HCT116 (cell line): ENCODE measurements around the gene S100PBP. TPM values are rescaled to one million over a fixed set of nuclear protein-coding genes. Genes with fewer than 3 reads are reported as not detected.

Source experiments
- ATAC-seq: fragments of 200-7000 bp; cut with Tn5 transposase; 2 replicates; pipeline ENCODE4 v1.9.1; 2020; ENCODE audit warnings: mild to moderate bottlenecking, moderate library complexity
- BruUV-seq: library from RNA; stranded (reverse); fragments of 400-500 nt; replicated peaks from 2 replicates; lab custom pipeline; 2021; lab: Mats Ljungman, UMichigan
- CTCF ChIA-PET: fragments of 300-600 bp; sonication (Branson Sonifier 250); formaldehyde crosslinking; loops from one replicate; lab custom pipeline; 2021; ENCODE audit warnings: antibody characterized with exemption; lab: Charles Lee
- POLR2A ChIA-PET: fragments of 300-600, 350-600 bp; sonication (Branson Sonifier 250); formaldehyde crosslinking; loops from one replicate; lab custom pipeline; 2021; ENCODE audit warnings: antibody characterized with exemption; lab: Charles Lee
- RAD21 ChIA-PET, 2 experiments: fragments of 300-600 bp; sonication (Branson Sonifier 250); formaldehyde crosslinking; loops; one replicate each; lab custom pipeline; 2023; ENCODE audit warnings: low total read pairs in 2 of 2; ENCODE audit not compliant: uncharacterized antibody in 2 of 2, unreplicated experiment in 2 of 2, low non-redundant PET in 1 of 2; lab: Charles Lee
- DNase-seq: peaks from one replicate; pipeline ENCODE4 v3.0.0-alpha.2; 2010; ENCODE audit warnings: low read depth, low spot score
- H2AFZ ChIP-seq: fragments of 200-600 bp; shearing (Covaris generic), sonication (generic); 2 replicates; pipeline ENCODE4 v1.6.1; 2017; ENCODE audit warnings: low read depth, mixed run types, mixed read lengths, antibody characterized with exemption, low read length; ENCODE audit not compliant: poor library complexity, severe bottlenecking
- H3K27ac ChIP-seq: 2 replicates; pipeline ENCODE4 v1.5.1; 2012; ENCODE audit warnings: low read depth, low read length
- H3K27me3 ChIP-seq: fragments of 200-600 bp; sonication (generic); 2 replicates; pipeline ENCODE4 v1.6.1; 2016; ENCODE audit warnings: mixed run types, low read length, mixed read lengths; ENCODE audit not compliant: insufficient read depth
- H3K36me3 ChIP-seq, 2 experiments: fragments of 200-500 bp in 1 of 2; fragments of 200-600 bp in 1 of 2; sonication (Bioruptor generic) in 1 of 2; sonication (generic) in 1 of 2; 2 replicates each; pipeline versions ENCODE4 v1.5.1 to v1.6.1; 2014 to 2016; ENCODE audit warnings: low read length in 2 of 2, inconsistent platforms in 1 of 2, mixed read lengths in 1 of 2, mixed run types in 1 of 2; ENCODE audit not compliant: insufficient read depth in 2 of 2, control insufficient read depth in 1 of 2
- H3K4me1 ChIP-seq, 2 experiments: fragments of 200-600 bp in 1 of 2; sonication (generic) in 1 of 2; 2 replicates each; pipeline versions ENCODE4 v1.5.1 to v1.6.1; 2012 to 2017; ENCODE audit warnings: low read length in 2 of 2, inconsistent platforms in 1 of 2, mild to moderate bottlenecking in 1 of 2, mixed read lengths in 1 of 2, mixed run types in 1 of 2, moderate library complexity in 1 of 2; ENCODE audit not compliant: insufficient read depth in 2 of 2, control insufficient read depth in 1 of 2
- H3K4me2 ChIP-seq: fragments of 200-600 bp; sonication (generic); 2 replicates; pipeline ENCODE4 v1.6.1; 2017; ENCODE audit warnings: mixed run types, low read length, mixed read lengths
- H3K4me3 ChIP-seq, 2 experiments: fragments of 200-600 bp in 1 of 2; sonication (generic) in 1 of 2; replicated peaks in 1 of 2; 2 replicates each; pipeline ENCODE4 v1.5.1; 2011 to 2016; ENCODE audit warnings: low read length in 2 of 2, control low read depth in 1 of 2, low read depth in 1 of 2, mild to moderate bottlenecking in 1 of 2, mixed read lengths in 1 of 2, mixed run types in 1 of 2
- H3K79me2 ChIP-seq: fragments of 200-600 bp; sonication (generic); 2 replicates; pipeline ENCODE4 v1.6.1; 2017; ENCODE audit warnings: mild to moderate bottlenecking, mixed run types, low read length, moderate library complexity, mixed read lengths; ENCODE audit not compliant: insufficient read depth
- H3K9ac ChIP-seq: fragments of 200-600 bp; sonication (generic); 2 replicates; pipeline ENCODE4 v1.6.1; 2016; ENCODE audit warnings: low read length, mixed read lengths
- H3K9me2 ChIP-seq: fragments of 200-600 bp; sonication (generic), shearing (Covaris generic); 2 replicates; pipeline ENCODE4 v1.6.1; 2017; ENCODE audit warnings: mixed run types, mild to moderate bottlenecking, moderate library complexity; ENCODE audit not compliant: insufficient read depth
- H3K9me3 ChIP-seq, 2 experiments: fragments of 200-500 bp in 1 of 2; fragments of 200-600 bp in 1 of 2; sonication (Bioruptor generic) in 1 of 2; sonication (generic) in 1 of 2; 2 replicates each; pipeline ENCODE4 v1.6.1; 2014 to 2017; ENCODE audit warnings: low read length in 2 of 2, mixed read lengths in 2 of 2, inconsistent platforms in 1 of 2, low read depth in 1 of 2, mild to moderate bottlenecking in 1 of 2, mixed run types in 1 of 2, moderate library complexity in 1 of 2; ENCODE audit not compliant: control insufficient read depth in 1 of 2, insufficient read depth in 1 of 2
- H4K20me1 ChIP-seq: fragments of 200-600 bp; sonication (generic), shearing (Covaris generic); 2 replicates; pipeline ENCODE4 v1.6.1; 2017; ENCODE audit warnings: mixed run types, mild to moderate bottlenecking, moderate library complexity; ENCODE audit not compliant: insufficient read depth
- ATF3 ChIP-seq: IDR thresholded peaks from 2 replicates; pipeline ENCODE4 v1.6.1; 2012
- CBX3 ChIP-seq: IDR thresholded peaks from 2 replicates; pipeline ENCODE4 v1.6.1; 2012; ENCODE audit warnings: low read depth
- EZH2phosphoT487 ChIP-seq: fragments of 200-600 bp; IDR thresholded peaks from 2 replicates; pipeline ENCODE4 v1.6.1; 2018; ENCODE audit warnings: antibody characterized with exemption, borderline replicate concordance
- MAX ChIP-seq: IDR thresholded peaks from 2 replicates; pipeline ENCODE4 v1.6.1; 2012
- POLR2A ChIP-seq: IDR thresholded peaks from 2 replicates; pipeline ENCODE4 v1.7.0; 2011; ENCODE audit warnings: borderline replicate concordance; ENCODE audit not compliant: insufficient read depth, insufficient read length; ENCODE audit errors: extremely low read depth
- RAD21 ChIP-seq: IDR thresholded peaks from 2 replicates; pipeline ENCODE4 v1.6.1; 2012; ENCODE audit warnings: low read depth, mild to moderate bottlenecking
- SRF ChIP-seq: IDR thresholded peaks from 2 replicates; pipeline ENCODE4 v1.6.1; 2012; ENCODE audit warnings: low read depth
- TCF7L2 ChIP-seq: IDR thresholded peaks from 2 replicates; pipeline ENCODE4 v1.7.0; 2011; ENCODE audit warnings: borderline replicate concordance, inconsistent platforms; ENCODE audit not compliant: insufficient read depth, insufficient read length; ENCODE audit errors: extremely low read depth
- ZBTB33 ChIP-seq: IDR thresholded peaks from 2 replicates; pipeline ENCODE4 v1.6.1; 2011; ENCODE audit warnings: mild to moderate bottlenecking, low read length, moderate library complexity; ENCODE audit not compliant: insufficient replicate concordance; ENCODE audit errors: extremely low read depth
- ZNF274 ChIP-seq: fragments of 200-500 bp; sonication (Bioruptor generic); IDR thresholded peaks from 2 replicates; pipeline ENCODE4 v1.6.1; 2014; ENCODE audit warnings: mild to moderate bottlenecking, low read depth, low read length, inconsistent platforms
- intact Hi-C: fragments of 100-400 bp; cut with micrococcal nuclease; formaldehyde crosslinking; loops from 2 replicates; pipeline ENCODE4 v1.10.0; 2022
- total RNA-seq: library from RNA; stranded (reverse); gene quantifications from one replicate; pipeline ENCODE4 v1.2.1, GENCODE V29; 2021; ENCODE audit not compliant: unreplicated experiment

S100PBP gene
- total RNA-seq, 1 experiment from 2014 or later = 38.2 TPM

- RAD21 ChIA-PET = no interaction called here
- Histone ChIP-seq H3K27me3 (no peaks in the 10 kb centered on the region), H3K36me3 (no peaks in the 10 kb centered on the region), H3K27ac (no peak overlapping the region), H3K4me2 (no peak overlapping the region), H3K4me3 (no peak overlapping the region), H2AFZ (no peak overlapping the region), H3K9me3 (no peaks in the 10 kb centered on the region), H4K20me1 (no peaks in the 10 kb centered on the region), H3K4me1 (peaks cover 0 to 5% of the 10 kb centered on the region in 2 experiments; a peak in 1 of 4 replicates), H3K9ac (no peak overlapping the region), H3K79me2 (no peaks in the 10 kb centered on the region), H3K9me2 (no peaks in the 10 kb centered on the region)
- CTCF ChIA-PET = no interaction called here
- POLR2A ChIA-PET = no interaction called here
- ATAC-seq = no peak
- TF ChIP-seq SRF (no peak), CBX3 (no peak), MAX (no peak), ZBTB33 (no peak), ATF3 (no peak), EZH2phosphoT487 (no peak), TCF7L2 (no peak)
- no TSS peak for BruUV-seq
- DNase-seq = no peak
- intact Hi-C loops = no loop called here
Observed at GRCh38 chr1:32884032-32884372, 66.5 kb downstream of the S100PBP start.

- intact Hi-C loops = no loop called here
- Histone ChIP-seq H3K79me2 (no peaks in the 10 kb centered on the region), H3K9ac (no peak overlapping the region), H3K4me3 (no peak overlapping the region), H3K36me3 (no peaks in the 10 kb centered on the region), H3K4me1 (peaks cover 0 to 5% of the 10 kb centered on the region in 2 experiments; a peak in 1 of 4 replicates), H3K9me3 (no peaks in the 10 kb centered on the region), H4K20me1 (no peaks in the 10 kb centered on the region), H2AFZ (no peak overlapping the region), H3K27ac (no peak overlapping the region), H3K9me2 (no peaks in the 10 kb centered on the region), H3K27me3 (no peaks in the 10 kb centered on the region), H3K4me2 (no peak overlapping the region)
- ChIA-PET CTCF (no interaction called here), POLR2A (no interaction called here), RAD21 (no interaction called here)
- TF ChIP-seq RAD21 (no peak), POLR2A (no peak), SRF (no peak), ZNF274 (no peak)
- ATAC-seq = no peak
- no peak for DNase-seq
- no TSS peak for BruUV-seq
Observed at GRCh38 chr1:32884726-32885125, 67.3 kb downstream of the S100PBP start.
